Smooth muscle cell (in vitro differentiated cells): ENCODE results near the gene SLC43A1. TPM values are rescaled to one million over a fixed set of nuclear protein-coding genes. Genes with fewer than 3 reads are reported as not detected.

Experiments
- DNase-seq: peaks from one replicate; lab custom pipeline; 2025; ENCODE audit not compliant: unreplicated experiment; lab: John Stamatoyannopoulos, UW
- H2AFZ ChIP-seq: fragments of 200-600 bp; sonication (generic); 2 replicates; pipeline ENCODE4 v1.6.0; 2016; ENCODE audit warnings: antibody characterized with exemption, low read depth, mild to moderate bottlenecking
- H3F3A ChIP-seq: fragments of 200-600 bp; sonication (generic); 2 replicates; pipeline ENCODE4 v1.6.0; 2017; ENCODE audit warnings: antibody characterized with exemption, low read depth
- H3K27ac ChIP-seq: fragments of 200-600 bp; sonication (generic); 2 replicates; pipeline ENCODE4 v1.5.1; 2016; ENCODE audit warnings: low read depth, mild to moderate bottlenecking
- H3K27me3 ChIP-seq: fragments of 200-600 bp; sonication (generic); 2 replicates; pipeline ENCODE4 v1.6.1; 2016; ENCODE audit warnings: low read depth, mild to moderate bottlenecking
- H3K36me3 ChIP-seq: fragments of 200-600 bp; sonication (generic); 2 replicates; pipeline ENCODE4 v1.5.1; 2016; ENCODE audit warnings: low read depth
- H3K4me1 ChIP-seq: fragments of 200-600 bp; sonication (generic); 2 replicates; pipeline ENCODE4 v1.5.1; 2016; ENCODE audit warnings: low read depth
- H3K4me2 ChIP-seq: fragments of 200-600 bp; sonication (generic); 2 replicates; pipeline ENCODE4 v1.6.0; 2016; ENCODE audit warnings: mild to moderate bottlenecking
- H3K4me3 ChIP-seq: fragments of 200-600 bp; sonication (generic); 2 replicates; pipeline ENCODE4 v1.5.1; 2016; ENCODE audit warnings: mild to moderate bottlenecking
- H3K79me2 ChIP-seq: fragments of 200-600 bp; sonication (generic); 2 replicates; pipeline ENCODE4 v1.6.0; 2016; ENCODE audit warnings: low read depth, mild to moderate bottlenecking
- H3K9ac ChIP-seq: fragments of 200-600 bp; sonication (generic); 2 replicates; pipeline ENCODE4 v1.6.0; 2016; ENCODE audit warnings: low read depth
- H3K9me3 ChIP-seq: fragments of 200-600 bp; sonication (generic); replicated peaks from 2 replicates; pipeline ENCODE4 v1.5.1; 2016; ENCODE audit warnings: low read depth
- H4K20me1 ChIP-seq: fragments of 200-600 bp; sonication (generic); 2 replicates; pipeline ENCODE4 v1.6.0; 2016; ENCODE audit warnings: low read depth
- WGBS: methylation state at CpG from one replicate; pipeline ENCODE4 v1.1.7; 2016; ENCODE audit warnings: low lambda C conversion rate; 5-methylcytosine and 5-hydroxymethylcytosine counted together
- polyA plus RNA-seq: library from polyadenylated mRNA; unstranded; fragments of >200 nt; fragmentation: Nextera tagmentation; extraction: Ambion mirVana; gene quantifications from 2 replicates; pipeline ENCODE4 v1.2.1, GENCODE V29; 2016
- total RNA-seq: library from RNA; depleted of rRNA; stranded (reverse); fragments of >200 nt; gene quantifications from 2 replicates; pipeline ENCODE4 v1.2.3, GENCODE V29; 2014
- TF ChIP-seq, protein P1 (sequence below): fragments of 200-600 bp; sonication (generic); IDR thresholded peaks from 2 replicates; pipeline ENCODE4 v1.5.1; 2017; ENCODE audit warnings: borderline replicate concordance, mild to moderate bottlenecking, antibody characterized with exemption; ENCODE audit not compliant: insufficient read depth, poor library complexity, severe bottlenecking

The SLC43A1 gene
- total and polyA plus RNA-seq, 2 experiments from 2014 or later = 1.3 to 7.3 TPM

DNA sequence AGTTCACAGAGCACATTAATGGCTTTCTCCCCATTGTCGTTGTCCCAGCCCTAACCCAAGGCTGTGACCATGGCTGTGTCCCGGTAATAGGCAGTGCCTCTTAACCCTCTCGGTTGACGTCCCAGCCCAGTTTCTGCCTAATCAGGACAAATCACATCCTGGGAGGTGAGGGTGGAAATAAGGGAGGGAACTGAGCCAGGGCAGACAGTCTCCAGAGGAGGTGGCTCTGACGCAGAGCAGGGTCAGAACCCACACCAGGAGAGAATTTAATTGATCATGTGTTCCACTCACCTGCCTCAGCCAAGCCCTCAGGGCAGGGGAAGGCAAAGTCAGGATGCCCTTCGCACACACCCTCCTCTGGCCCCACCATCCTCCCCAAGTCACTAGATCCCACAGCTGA lies 17.0 kb downstream of the SLC43A1 start:
- DNase-seq = no peak
- Histone ChIP-seq H2AFZ (no peak overlapping the region), H3F3A (no peaks in the 10 kb centered on the region), H3K27ac (no peak overlapping the region), H3K9ac (no peak overlapping the region), H3K9me3 (no peaks in the 10 kb centered on the region), H3K79me2 (no peaks in the 10 kb centered on the region), H3K4me3 (no peak overlapping the region), H4K20me1 (no peaks in the 10 kb centered on the region), H3K4me1 (peaks cover 3% of the 10 kb centered on the region), H3K36me3 (no peaks in the 10 kb centered on the region), H3K27me3 (no peaks in the 10 kb centered on the region), H3K4me2 (no peak overlapping the region)
- 92% methylated on average over 6 of the region's 6 CpGs for WGBS
- TF ChIP-seq, protein P1, sequence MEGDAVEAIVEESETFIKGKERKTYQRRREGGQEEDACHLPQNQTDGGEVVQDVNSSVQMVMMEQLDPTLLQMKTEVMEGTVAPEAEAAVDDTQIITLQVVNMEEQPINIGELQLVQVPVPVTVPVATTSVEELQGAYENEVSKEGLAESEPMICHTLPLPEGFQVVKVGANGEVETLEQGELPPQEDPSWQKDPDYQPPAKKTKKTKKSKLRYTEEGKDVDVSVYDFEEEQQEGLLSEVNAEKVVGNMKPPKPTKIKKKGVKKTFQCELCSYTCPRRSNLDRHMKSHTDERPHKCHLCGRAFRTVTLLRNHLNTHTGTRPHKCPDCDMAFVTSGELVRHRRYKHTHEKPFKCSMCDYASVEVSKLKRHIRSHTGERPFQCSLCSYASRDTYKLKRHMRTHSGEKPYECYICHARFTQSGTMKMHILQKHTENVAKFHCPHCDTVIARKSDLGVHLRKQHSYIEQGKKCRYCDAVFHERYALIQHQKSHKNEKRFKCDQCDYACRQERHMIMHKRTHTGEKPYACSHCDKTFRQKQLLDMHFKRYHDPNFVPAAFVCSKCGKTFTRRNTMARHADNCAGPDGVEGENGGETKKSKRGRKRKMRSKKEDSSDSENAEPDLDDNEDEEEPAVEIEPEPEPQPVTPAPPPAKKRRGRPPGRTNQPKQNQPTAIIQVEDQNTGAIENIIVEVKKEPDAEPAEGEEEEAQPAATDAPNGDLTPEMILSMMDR = no peak

DNA sequence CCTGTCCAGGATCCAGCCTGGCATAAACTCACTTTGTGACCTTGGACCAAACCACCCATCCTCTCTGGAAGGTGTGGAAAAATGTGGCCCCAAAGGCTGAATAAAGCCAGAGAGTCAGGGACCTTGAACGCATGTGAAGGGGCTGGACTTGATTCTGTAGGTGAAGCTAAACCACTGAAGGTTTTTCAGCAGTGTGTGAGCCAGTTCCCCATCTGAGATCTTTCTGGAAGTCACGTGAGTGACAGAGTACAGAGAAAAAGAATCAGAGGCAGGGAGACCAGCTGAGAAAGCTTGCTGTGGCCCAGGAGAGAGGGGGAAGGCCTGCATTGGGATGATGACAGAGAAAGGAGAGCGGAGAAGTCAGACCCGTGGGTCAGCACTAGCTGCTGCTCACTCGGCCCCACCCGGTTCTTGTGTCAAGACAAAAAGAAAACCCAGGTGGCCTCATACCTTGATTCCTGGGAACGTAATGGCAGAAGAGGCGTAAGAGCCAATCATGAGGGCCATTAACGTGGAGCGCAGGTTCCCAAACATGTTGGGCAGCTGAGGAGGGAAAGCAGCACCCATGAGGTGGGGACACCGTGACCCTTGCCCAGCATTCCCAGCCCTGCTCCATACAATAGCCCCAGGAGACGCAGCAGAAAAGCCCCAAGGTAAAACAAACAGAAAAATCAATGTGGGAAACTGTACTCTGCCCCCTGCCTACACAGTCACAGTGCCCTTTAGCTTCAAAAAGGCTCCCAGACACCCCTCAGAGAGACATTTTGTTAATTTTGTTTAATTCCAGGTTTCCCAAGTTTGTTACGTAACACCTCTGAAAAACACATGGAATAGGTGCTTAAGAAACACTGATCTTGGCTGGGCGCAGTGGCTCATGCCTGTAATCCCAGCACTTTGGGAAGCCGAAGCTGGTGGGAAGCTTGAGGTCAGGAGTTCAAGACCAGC lies 17.9 kb downstream of the SLC43A1 start:
- Histone ChIP-seq H3K27me3 (no peaks in the 10 kb centered on the region), H3F3A (no peaks in the 10 kb centered on the region), H3K79me2 (no peaks in the 10 kb centered on the region), H3K4me1 (peaks cover 3% of the 10 kb centered on the region), H3K9ac (no peak overlapping the region), H2AFZ (no peak overlapping the region), H3K36me3 (no peaks in the 10 kb centered on the region), H3K27ac (no peak overlapping the region), H3K4me3 (no peak overlapping the region), H4K20me1 (no peaks in the 10 kb centered on the region), H3K4me2 (no peak overlapping the region), H3K9me3 (no peaks in the 10 kb centered on the region)
- DNase-seq = no peak
- WGBS = 96% methylated on average over 15 of the region's 15 CpGs
- TF ChIP-seq, protein P1 = no peak

DNA sequence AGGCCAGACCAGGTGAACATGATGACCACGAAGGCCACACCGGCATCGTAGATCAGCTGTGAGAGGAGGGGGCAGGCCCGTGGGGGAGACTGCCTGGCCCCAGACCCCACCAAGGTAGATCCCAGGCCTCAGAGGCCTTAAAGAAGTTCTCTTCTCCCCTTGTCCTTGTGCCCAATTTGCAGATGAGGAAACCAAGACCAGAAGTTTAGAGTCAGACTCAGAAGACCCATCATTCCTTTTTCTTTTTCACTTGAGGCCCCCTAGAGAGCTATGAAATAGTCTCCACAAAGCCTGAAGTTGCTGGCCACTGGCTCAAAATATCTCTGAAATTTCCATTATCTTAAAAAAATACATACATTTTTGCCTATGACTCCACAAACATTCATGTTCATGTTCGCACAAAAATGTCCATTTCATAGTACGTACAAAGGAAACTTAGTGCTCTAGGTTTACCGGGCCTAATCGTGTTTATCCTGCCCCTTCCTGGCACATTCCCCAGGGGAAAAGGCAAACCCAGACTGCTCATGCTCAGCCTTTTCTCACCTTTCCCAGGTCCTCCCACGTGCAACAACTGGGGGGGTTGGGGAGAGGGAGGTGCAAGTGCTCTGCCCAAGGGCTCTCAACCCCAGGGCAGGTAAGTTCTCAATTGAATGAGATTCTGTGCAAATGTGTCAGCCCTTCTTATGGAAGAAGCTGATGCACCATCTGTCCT lies 19.2 kb downstream of the SLC43A1 start:
- Histone ChIP-seq H3K36me3 (no peaks in the 10 kb centered on the region), H2AFZ (no peak overlapping the region), H3K4me2 (no peak overlapping the region), H3F3A (no peaks in the 10 kb centered on the region), H3K4me1 (peaks cover 3% of the 10 kb centered on the region), H3K9me3 (no peaks in the 10 kb centered on the region), H3K27me3 (no peaks in the 10 kb centered on the region), H3K79me2 (no peaks in the 10 kb centered on the region), H4K20me1 (no peaks in the 10 kb centered on the region), H3K4me3 (no peak overlapping the region), H3K27ac (no peak overlapping the region), H3K9ac (no peak overlapping the region)
- TF ChIP-seq, protein P1 = no peak
- WGBS = 86% methylated on average over 9 of the region's 9 CpGs
- DNase-seq = no peak
